ENCODE measurements around the gene KIAA0232.
A peak's percentile ranks its signal among the peaks of the same experiment; 100 is the strongest.

GRCh38 chr4:6752486-6752829, 30.1 kb upstream of the KIAA0232 start:
- TF ChIP-seq ZBTB33 (IDR thresholded peaks at IDR 0.05): no peak
- TF ChIP-seq CTCF (IDR thresholded peaks at IDR 0.05; ENCODE audit: low read depth, low read length, missing input control): no peak
- peak; percentile 9 for TF ChIP-seq MAX (IDR thresholded peaks at IDR 0.05)
- TF ChIP-seq FOXA1 (IDR thresholded peaks at IDR 0.05): no peak
- no peak for TF ChIP-seq SP1 (IDR thresholded peaks at IDR 0.05)
- TF ChIP-seq JUND (IDR thresholded peaks at IDR 0.05): no peak
- no peak for TF ChIP-seq REST (IDR thresholded peaks at IDR 0.05)
- no peak for TF ChIP-seq RAD21 (IDR thresholded peaks at IDR 0.05)
- no peak for TF ChIP-seq GABPA (IDR thresholded peaks at IDR 0.05 in 1 of 2, conservative IDR thresholded peaks at IDR 0.05 in 1 of 2)
